ENCODE data around the gene MINDY4. TPM values are rescaled to one million over a fixed set of nuclear protein-coding genes. Genes with fewer than 3 reads are reported as not detected.

The MINDY4 gene
- total and polyA plus RNA-seq, 2 of the 4 experiments (the other 2 are of a cell fraction), result 1.8 to 3.6 TPM

DNA sequence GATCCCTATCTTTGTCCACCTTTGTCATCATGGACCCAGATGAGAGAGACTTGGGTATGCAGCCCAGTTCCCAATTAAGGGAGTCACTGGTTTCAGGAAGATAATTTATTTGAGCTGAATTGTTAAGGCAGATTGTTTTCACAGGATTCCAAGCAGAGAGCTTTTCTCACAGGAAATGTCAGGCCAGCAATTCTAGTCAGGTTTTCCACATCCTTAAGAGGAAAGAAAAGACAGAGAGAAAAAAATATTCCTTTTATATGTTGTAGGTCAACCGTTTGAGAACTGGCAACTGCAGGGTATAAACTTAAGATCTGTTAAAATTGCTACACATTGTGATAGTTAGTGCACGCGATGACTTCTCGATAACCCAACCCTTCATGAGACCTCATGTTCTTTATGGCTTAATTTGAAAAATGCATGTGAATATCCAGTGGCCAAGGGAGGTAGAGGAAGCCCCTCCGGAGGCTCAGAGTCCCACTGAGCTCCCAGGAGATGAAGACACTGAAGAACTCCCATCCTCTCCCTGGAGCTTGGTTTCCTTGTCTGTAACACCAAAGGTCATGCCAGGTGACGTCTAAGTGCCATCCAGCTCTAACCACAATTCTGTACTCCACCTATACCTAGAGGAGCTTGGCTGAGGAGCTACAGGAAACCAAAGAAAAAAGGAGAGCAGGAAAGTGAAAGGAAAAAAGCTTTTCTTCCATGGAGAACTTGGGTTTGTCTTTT is 45.6 kb downstream of the MINDY4 start:
- DNase-seq (no peak), ATAC-seq (ENCODE audit: low read depth) (no peak)
- no peak overlapping the region for H3K18ac ChIP-seq (ENCODE audit: low read depth, low read length)
- H2AK5ac ChIP-seq (ENCODE audit: low read depth, low read length), result no peak overlapping the region
- no peaks in the 10 kb centered on the region; the same call in 1 of the 2 replicates for H3K27me3 ChIP-seq (ENCODE audit: control insufficient read depth, insufficient read depth, low read length)
- TF ChIP-seq POLR2A (IDR thresholded peaks at IDR 0.05; ENCODE audit: low read depth, low read length), result no peak
- H4K8ac ChIP-seq (ENCODE audit: low read depth in 2 of 2, low read length in 2 of 2), result no peak overlapping the region
- H3K56ac ChIP-seq (ENCODE audit: extremely low read depth, insufficient read depth, low read length), result no peak overlapping the region
- intact Hi-C loops (cut with micrococcal nuclease) (no loop called here), dilution Hi-C loops (cut with HindIII; ENCODE audit: low sequenced_read_pairs, unreplicated experiment) (no loop called here), in situ Hi-C loops (cut with MboI; ENCODE audit: low sequenced_read_pairs) (no loop called here)
- H3K4me2 ChIP-seq (ENCODE audit: low read depth, low read length), result no peak overlapping the region
- H3K27ac ChIP-seq (ENCODE audit: insufficient read depth, low read length), result no peak overlapping the region
- no peak overlapping the region for H3K14ac ChIP-seq (replicated peaks; ENCODE audit: low read depth, low read length)
- H4K91ac ChIP-seq (ENCODE audit: insufficient read depth, low read depth, low read length), result no peak overlapping the region
- no peak overlapping the region for H3K23ac ChIP-seq (ENCODE audit: low read depth, low read length)
- BruUV-seq (replicated peaks), result no TSS peak
- no peak overlapping the region for H2BK20ac ChIP-seq (ENCODE audit: low read depth, low read length)
- H2AFZ ChIP-seq (replicated peaks; ENCODE audit: low read length, poor library complexity), result no peak overlapping the region
- H2BK5ac ChIP-seq (ENCODE audit: low read depth, low read length, poor library complexity, severe bottlenecking), result no peak overlapping the region
- H4K20me1 ChIP-seq (ENCODE audit: insufficient read depth, low read length), result no peaks in the 10 kb centered on the region
- no peak overlapping the region for H2BK120ac ChIP-seq (ENCODE audit: low read depth, low read length)
- ChIA-PET CTCF (no interaction called here), POLR2A (ENCODE audit: unreplicated experiment) (interaction anchor here (0.6 kb wide), 1 partner anchor 27 kb away, joined by 3 read pairs; no protein-coding TSS in a partner anchor)
- no peak overlapping the region for H2BK15ac ChIP-seq (ENCODE audit: low read depth, low read length)
- peaks cover 0 to 3% of the 10 kb centered on the region in 2 experiments; a peak in 1 of 4 replicates for H3K79me1 ChIP-seq (ENCODE audit: low read depth in 1 of 2, low read length in 2 of 2)
- H3K4me3 ChIP-seq (ENCODE audit: insufficient read depth, low read depth, low read length), result no peak overlapping the region
- 80% methylated on average over 2 of the region's 6 CpGs; no CpG with 5 or more reads in 1 of the 2 experiments for WGBS, 2 experiments (ENCODE audit: extremely low coverage in 2 of 2, insufficient read length in 1 of 2)
- H3K9me3 ChIP-seq (ENCODE audit: control insufficient read depth, insufficient read depth, low read length), result no peaks in the 10 kb centered on the region
- H3K4ac ChIP-seq (ENCODE audit: low read depth, low read length), result no peak overlapping the region
- H3K9ac ChIP-seq (ENCODE audit: low read depth, low read length), result no peak overlapping the region
- peaks cover 6% of the 10 kb centered on the region; the same call in 1 of the 2 replicates for H3K4me1 ChIP-seq (ENCODE audit: control insufficient read depth, insufficient read depth, low read length)
- no peaks in the 10 kb centered on the region for H3K36me3 ChIP-seq (ENCODE audit: control insufficient read depth, insufficient read depth, low read length)
- H4K5ac ChIP-seq (ENCODE audit: low read depth, low read length), result no peak overlapping the region
- no peak overlapping the region for H2AK9ac ChIP-seq (replicated peaks; ENCODE audit: low read depth, low read length, poor library complexity)
- 0 out of 2 replicates have a peak, but pooled peaks cover 4% of the 10 kb centered on the region for H3K9me1 ChIP-seq (ENCODE audit: insufficient read depth, low read length)

Measured in IMR-90 (cell line).